ENCODE results near the gene ZNF792. TPM values are rescaled to one million over a fixed set of nuclear protein-coding genes. Genes with fewer than 3 reads are reported as not detected.
"Not testable (repeated sequence)": the region's sequence is repeated elsewhere in the genome, so short reads cannot be mapped to it uniquely, and the experiment has no call there.

ZNF792 gene
- polyA plus RNA-seq, 1 of the 3 experiments (the other 2 are of a cell fraction), result 1.5 TPM

- Histone ChIP-seq H3K79me2 (ENCODE audit: insufficient read depth) (peaks cover 39% of the 10 kb centered on the region), H3K9me3 (no peaks in the 10 kb centered on the region), H3K4me3 (ENCODE audit: low read depth in 2 of 2, low read length in 1 of 2) (no peak overlapping the region), H3K4me1 (ENCODE audit: control insufficient read depth in 1 of 2, insufficient read depth in 2 of 2, low read depth in 1 of 2, low read length in 1 of 2) (peaks cover 0 to 5% of the 10 kb centered on the region in 2 experiments; a peak in 1 of 4 replicates), H3K27ac (ENCODE audit: low read depth in 2 of 2, low read length in 1 of 2) (no peak overlapping the region), H3F3A (replicated peaks; ENCODE audit: insufficient read depth) (no peaks in the 10 kb centered on the region), H3K36me3 (replicated peaks in 1 of 2; ENCODE audit: control insufficient read depth in 1 of 2, insufficient read depth in 2 of 2, low read length in 1 of 2) (peaks cover 13 to 42% of the 10 kb centered on the region in 2 experiments), H3K9ac (no peak overlapping the region), H2AFZ (ENCODE audit: low read depth) (no peak overlapping the region), H3K4me2 (no peak overlapping the region), H4K20me1 (ENCODE audit: insufficient read depth) (peaks cover 35% of the 10 kb centered on the region), H3K27me3 (ENCODE audit: insufficient read depth) (no peaks in the 10 kb centered on the region), H3K9me2 (no peaks in the 10 kb centered on the region)
- ChIA-PET CTCF (interaction anchor here (1.2 to 6.6 kb wide), 2 partner anchors 35 to 36 kb away, joined by 3 to 38 read pairs; no protein-coding TSS in a partner anchor), POLR2A (interaction anchor here (2.8 kb wide), 1 partner anchor 8 kb away, joined by 8 read pairs; the partner anchor contains the start of gene GRAMD1A)
- DNase-seq, result no peak
- no peak for TF ChIP-seq MEF2A (IDR thresholded peaks at IDR 0.05; ENCODE audit: borderline replicate concordance, low read depth)
- no peak for TF ChIP-seq CHD2 (IDR thresholded peaks at IDR 0.05; ENCODE audit: low read length, partially characterized antibody)
- no peak for TF ChIP-seq FOXJ3 (CRISPR knock-in tag; IDR thresholded peaks at IDR 0.05)
- TF ChIP-seq SMC3 (IDR thresholded peaks at IDR 0.05; ENCODE audit: low read depth, low read length), result no peak
- WGBS (ENCODE audit: low lambda C conversion rate), result 97% methylated on average over 12 of the region's 12 CpGs
These were observed 44.9 kb upstream of the ZNF792 start for GRCh38 chr19:35008891-35009341.

GRCh38 chr19:35007427-35007826, 43.4 kb upstream of the ZNF792 start:
- Histone ChIP-seq H4K20me1 (ENCODE audit: insufficient read depth) (peaks cover 44% of the 10 kb centered on the region), H3K36me3 (replicated peaks in 1 of 2; ENCODE audit: control insufficient read depth in 1 of 2, insufficient read depth in 2 of 2, low read length in 1 of 2) (peaks cover 9 to 35% of the 10 kb centered on the region in 2 experiments), H3K79me2 (ENCODE audit: insufficient read depth) (peaks cover 54% of the 10 kb centered on the region)
- H3K27ac ChIP-seq (ENCODE audit: low read depth in 2 of 2, low read length in 1 of 2); H3K9me2 ChIP-seq; H2AFZ ChIP-seq (ENCODE audit: low read depth); H3K4me3 ChIP-seq (ENCODE audit: low read depth in 2 of 2, low read length in 1 of 2); H3K27me3 ChIP-seq (ENCODE audit: insufficient read depth); DNase-seq; H3K9ac ChIP-seq; H3F3A ChIP-seq (replicated peaks; ENCODE audit: insufficient read depth); H3K4me2 ChIP-seq; H3K4me1 ChIP-seq (ENCODE audit: control insufficient read depth in 1 of 2, insufficient read depth in 2 of 2, low read depth in 1 of 2, low read length in 1 of 2); H3K9me3 ChIP-seq: not testable (repeated sequence)
- POLR2A ChIA-PET, result interaction anchor here (2.8 kb wide), 1 partner anchor 7 kb away, joined by 8 read pairs; the partner anchor contains the start of gene GRAMD1A
- CTCF ChIA-PET, result interaction anchor here (0.8 to 6.6 kb wide), 3 partner anchors 11 to 34 kb away, joined by 3 to 38 read pairs (median 3); no protein-coding TSS in a partner anchor
- WGBS (ENCODE audit: low lambda C conversion rate), result 91% methylated on average over 8 of the region's 8 CpGs

DNA sequence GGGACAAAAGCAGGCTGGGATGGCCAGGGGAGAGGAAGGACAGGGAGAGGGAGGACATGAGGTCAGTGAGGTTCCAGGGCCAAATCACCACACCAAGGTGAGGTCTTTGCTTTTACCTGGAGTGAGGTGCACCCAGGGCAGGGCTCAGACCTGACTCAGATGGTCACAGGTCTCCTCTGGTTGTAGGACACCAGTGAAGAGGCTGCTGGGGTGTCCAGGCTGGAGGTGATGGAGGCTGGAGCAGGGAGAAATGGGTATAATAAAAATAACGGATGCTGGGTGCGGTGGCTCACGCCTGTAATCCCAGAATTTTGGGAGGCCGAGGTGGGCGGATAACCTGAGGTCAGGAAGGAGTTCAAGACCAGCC, 43.0 kb upstream of the ZNF792 start:
- Histone ChIP-seq H3K4me3 (ENCODE audit: low read depth in 2 of 2, low read length in 1 of 2) (no peak overlapping the region), H3K4me2 (no peak overlapping the region), H3K36me3 (replicated peaks in 1 of 2; ENCODE audit: control insufficient read depth in 1 of 2, insufficient read depth in 2 of 2, low read length in 1 of 2) (peaks cover 6 to 31% of the 10 kb centered on the region in 2 experiments), H3K9ac (no peak overlapping the region), H3K27me3 (ENCODE audit: insufficient read depth) (no peaks in the 10 kb centered on the region), H3K9me3 (no peaks in the 10 kb centered on the region), H3K9me2 (no peaks in the 10 kb centered on the region), H3K4me1 (ENCODE audit: control insufficient read depth in 1 of 2, insufficient read depth in 2 of 2, low read depth in 1 of 2, low read length in 1 of 2) (peaks cover 0 to 4% of the 10 kb centered on the region in 2 experiments; a peak in 1 of 4 replicates), H3K27ac (ENCODE audit: low read depth in 2 of 2, low read length in 1 of 2) (no peak overlapping the region), H2AFZ (ENCODE audit: low read depth) (no peak overlapping the region), H3K79me2 (ENCODE audit: insufficient read depth) (peaks cover 59% of the 10 kb centered on the region), H4K20me1 (ENCODE audit: insufficient read depth) (peaks cover 48% of the 10 kb centered on the region), H3F3A (replicated peaks; ENCODE audit: insufficient read depth) (no peaks in the 10 kb centered on the region)
- DNase-seq, result no peak
- 97% methylated on average over 5 of the region's 5 CpGs for WGBS (ENCODE audit: low lambda C conversion rate)
- TF ChIP-seq TEAD4 (IDR thresholded peaks at IDR 0.05; ENCODE audit: borderline replicate concordance, insufficient read depth) (no peak), RCOR1 (IDR thresholded peaks at IDR 0.05; ENCODE audit: low read length) (no peak), MXI1 (IDR thresholded peaks at IDR 0.05; ENCODE audit: low read depth, low read length) (no peak), FOSL2 (IDR thresholded peaks at IDR 0.05; ENCODE audit: borderline replicate concordance, low read depth) (no peak), RFX5 (IDR thresholded peaks at IDR 0.05; ENCODE audit: low read length) (no peak), ZBTB33 (IDR thresholded peaks at IDR 0.05; ENCODE audit: borderline replicate concordance, low read depth) (no peak), NRF1 (IDR thresholded peaks at IDR 0.05; ENCODE audit: low read depth, low read length) (no peak)
- CTCF ChIA-PET, result interaction anchor here (6.6 kb wide), 1 partner anchor 33 kb away, joined by 38 read pairs; no protein-coding TSS in a partner anchor
- POLR2A ChIA-PET, result no interaction called here

Measured in SK-N-SH (cell line).